Peyer's patch (tissue), 4 donors: ENCODE results near the gene ZNF222. TPM values are rescaled to one million over a fixed set of nuclear protein-coding genes. Genes with fewer than 3 reads are reported as not detected.

Experiments used
- DNase-seq, 3 donors: peaks; one replicate each; pipeline ENCODE4 v3.0.0-alpha.2; 2017 to 2019
- H3K27ac ChIP-seq, 4 donors: fragments of 200-600 bp; sonication (generic); one replicate each; pipeline ENCODE4 v1.5.1; 2016 to 2019
- H3K27me3 ChIP-seq, 2 donors: fragments of 200-600 bp; sonication (generic); one replicate each; pipeline ENCODE4 v1.5.1; 2019
- H3K36me3 ChIP-seq, 3 donors: fragments of 200-600 bp; sonication (generic); one replicate each; pipeline ENCODE4 v1.5.1; 2016 to 2019
- H3K4me1 ChIP-seq, 4 donors: fragments of 200-600 bp; sonication (generic); one replicate each; pipeline ENCODE4 v1.5.1; 2016 to 2019
- H3K4me3 ChIP-seq, 4 donors: fragments of 200-600 bp; sonication (generic); 1 replicate in 3 of 4; 2 replicates in 1 of 4; pipeline ENCODE4 v1.5.1; 2016 to 2019; ENCODE audit warnings: mild to moderate bottlenecking in 1 of 4
- H3K9me3 ChIP-seq, 4 donors: fragments of 200-600 bp; sonication (generic); one replicate each; pipeline ENCODE4 v1.5.1; 2016 to 2019; ENCODE audit warnings: mild to moderate bottlenecking in 1 of 4
- CTCF ChIP-seq, 6 experiments: fragments of 450-650 bp in 4 of 6; fragments of 200-600 bp in 2 of 6; sonication (generic) in 1 of 6; IDR thresholded peaks; one replicate each; pipeline ENCODE4 v1.5.1; 2017 to 2019; ENCODE audit warnings: antibody characterized with exemption in 6 of 6, mild to moderate bottlenecking in 3 of 6, moderate library complexity in 1 of 6
- POLR2A ChIP-seq, 2 donors: fragments of 450-650 bp; IDR thresholded peaks; one replicate each; pipeline ENCODE4 v1.5.1; 2017; ENCODE audit warnings: antibody characterized with exemption in 2 of 2, mild to moderate bottlenecking in 2 of 2, moderate library complexity in 2 of 2
- total RNA-seq, 4 donors: library from RNA; depleted of rRNA; stranded (reverse); fragments of >200 nt; gene quantifications; one replicate each; pipeline ENCODE4 v1.1.0, GENCODE V29; 2016

The ZNF222 gene
- total RNA-seq, 4 donors from 2014 or later, result 3.0 to 10.7 (median 3.5) TPM; not detected in 1

GRCh38 chr19:43997631-43998290 lies 27.4 kb upstream of the ZNF222 start:
- Histone ChIP-seq H3K36me3 (peaks cover 0 to 50% (median 0%) of the 10 kb centered on the region in 3 donors), H3K4me3 (no peak overlapping the region), H3K9me3 (peaks cover 0 to 16% (median 2%) of the 10 kb centered on the region in 4 donors), H3K27ac (no peak overlapping the region), H3K4me1 (no peaks in the 10 kb centered on the region), H3K27me3 (no peaks in the 10 kb centered on the region)
- TF ChIP-seq POLR2A (IDR thresholded peaks at IDR 0.05), result no peak
- no peak for TF ChIP-seq CTCF (IDR thresholded peaks at IDR 0.05)
- DNase-seq, result no peak

DNA sequence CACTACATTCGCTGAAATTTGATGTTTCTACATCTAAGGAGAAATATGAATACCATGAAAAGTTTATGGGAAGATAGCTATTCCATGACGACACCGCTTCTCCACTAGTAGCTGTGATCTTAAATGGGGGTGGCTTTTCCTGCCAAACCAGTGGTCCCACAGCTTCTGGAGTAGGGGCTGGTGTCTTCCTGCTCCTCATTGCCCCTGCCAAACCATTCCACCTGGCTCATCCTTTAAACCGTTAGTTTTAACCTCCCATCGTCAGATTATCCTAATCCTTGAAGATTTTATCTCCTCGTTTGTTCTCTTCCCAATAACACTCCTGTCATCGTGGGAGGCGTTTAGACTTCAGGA lies 23.0 kb upstream of the ZNF222 start:
- DNase-seq, result no peak
- Histone ChIP-seq H3K9me3 (peaks cover 0 to 6% (median 1%) of the 10 kb centered on the region in 4 donors), H3K36me3 (peaks cover 0 to 12% (median 0%) of the 10 kb centered on the region in 3 donors), H3K4me3 (peak overlapping the region; percentile 53 to 98 (median 90)), H3K27me3 (no peaks in the 10 kb centered on the region), H3K27ac (peak overlapping the region; percentile 71 to 83 (median 78)), H3K4me1 (peaks cover 0 to 7% (median 1%) of the 10 kb centered on the region in 4 donors)
- TF ChIP-seq POLR2A (IDR thresholded peaks at IDR 0.05) (no peak), CTCF (IDR thresholded peaks at IDR 0.05) (no peak)

GRCh38 chr19:44002566-44003460 lies 22.4 kb upstream of the ZNF222 start, which contains the start of gene ZNF230:
TSS of gene ZNF230 (plus strand) at chr19:44002957. CDS start at chr19:44007079, 4,122 bp downstream.
- TF ChIP-seq POLR2A (IDR thresholded peaks at IDR 0.05) (no peak), CTCF (IDR thresholded peaks at IDR 0.05) (no peak)
- DNase-seq, result peak; percentile 85 to 97 (median 93)
- Histone ChIP-seq H3K4me3 (peak within 1 kb of the TSS; percentile 53 to 98 (median 90)), H3K4me1 (peaks cover 0 to 7% (median 1%) of the 10 kb centered on the region in 4 donors), H3K9me3 (peaks cover 0 to under 1% (median 0%) of the 10 kb centered on the region in 4 donors), H3K27ac (peak within 1 kb of the TSS; percentile 71 to 83 (median 78)), H3K36me3 (peaks cover 0 to 12% (median 0%) of the 10 kb centered on the region in 3 donors), H3K27me3 (no peaks in the 10 kb centered on the region)

DNA sequence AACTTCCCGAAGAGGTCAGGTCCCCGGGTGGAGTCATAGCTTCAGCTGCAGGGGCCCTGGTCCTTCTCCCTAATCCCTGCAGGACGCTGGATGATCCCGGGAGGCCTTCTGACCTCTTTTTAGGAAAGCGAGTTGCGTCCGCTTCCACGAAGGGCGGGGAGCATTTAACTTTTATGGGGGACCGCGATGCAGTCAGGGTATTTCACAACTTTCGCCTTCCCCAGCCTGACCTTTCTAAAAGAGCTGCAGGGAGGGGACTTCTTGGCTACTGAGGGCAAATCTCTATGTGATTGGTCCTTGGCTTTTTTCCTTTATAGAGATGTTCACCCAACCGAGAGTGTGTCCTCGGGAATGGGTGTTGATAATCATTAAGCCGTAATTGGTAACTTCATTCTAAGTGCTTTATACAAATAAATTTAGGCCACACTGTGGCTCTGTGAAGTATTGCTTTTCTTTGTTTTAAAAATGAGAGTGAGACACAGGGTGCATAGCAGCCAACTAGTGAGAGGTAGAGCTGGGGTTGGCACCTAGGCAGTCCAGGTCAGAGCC lies 21.6 kb upstream of the ZNF222 start:
- peak overlapping the region; percentile 53 to 98 (median 90) for H3K4me3 ChIP-seq
- peak overlapping the region; percentile 71 to 83 (median 78) for H3K27ac ChIP-seq
- H3K36me3 ChIP-seq, result peaks cover 0 to 19% (median 0%) of the 10 kb centered on the region in 3 donors
- H3K9me3 ChIP-seq, result peaks cover 0 to 6% (median 2%) of the 10 kb centered on the region in 4 donors
- H3K27me3 ChIP-seq, result no peaks in the 10 kb centered on the region
- TF ChIP-seq POLR2A (IDR thresholded peaks at IDR 0.05) (no peak), CTCF (IDR thresholded peaks at IDR 0.05) (no peak)
- no peak for DNase-seq
- peaks cover 0 to 7% (median 1%) of the 10 kb centered on the region in 4 donors for H3K4me1 ChIP-seq

DNA sequence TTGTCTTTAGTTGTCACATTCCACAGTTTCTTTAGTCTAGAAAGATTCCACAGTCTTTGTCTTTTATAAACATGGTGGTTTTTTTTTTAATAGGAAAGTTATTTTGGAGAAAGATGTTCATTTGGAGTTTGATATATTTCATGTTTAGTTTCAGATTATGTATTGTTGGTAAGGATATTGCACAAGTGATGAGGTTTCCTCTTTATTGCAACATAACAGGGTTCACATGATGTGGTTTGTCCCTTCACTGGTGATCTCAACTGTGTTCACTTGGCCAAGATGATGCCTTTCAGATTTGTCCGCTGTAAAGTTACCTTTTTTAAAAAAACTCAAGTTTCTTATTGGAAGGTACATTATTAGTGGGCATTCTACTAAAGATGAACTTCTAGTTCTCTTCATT lies 19.2 kb upstream of the ZNF222 start:
- DNase-seq, result no peak
- no peak for TF ChIP-seq CTCF (IDR thresholded peaks at IDR 0.05)
- Histone ChIP-seq H3K9me3 (peaks cover 0 to 30% (median 11%) of the 10 kb centered on the region in 4 donors), H3K4me1 (peaks cover 0 to 7% (median 1%) of the 10 kb centered on the region in 4 donors), H3K36me3 (peaks cover 0 to 44% (median 15%) of the 10 kb centered on the region in 3 donors), H3K27ac (no peak overlapping the region), H3K27me3 (no peaks in the 10 kb centered on the region), H3K4me3 (no peak overlapping the region)
